ENCODE measurements around the gene ETS1. TPM values are rescaled to one million over a fixed set of nuclear protein-coding genes. Genes with fewer than 3 reads are reported as not detected.
A peak's percentile ranks its signal among the peaks of the same experiment; 100 is the strongest.

The ETS1 gene, protein sequence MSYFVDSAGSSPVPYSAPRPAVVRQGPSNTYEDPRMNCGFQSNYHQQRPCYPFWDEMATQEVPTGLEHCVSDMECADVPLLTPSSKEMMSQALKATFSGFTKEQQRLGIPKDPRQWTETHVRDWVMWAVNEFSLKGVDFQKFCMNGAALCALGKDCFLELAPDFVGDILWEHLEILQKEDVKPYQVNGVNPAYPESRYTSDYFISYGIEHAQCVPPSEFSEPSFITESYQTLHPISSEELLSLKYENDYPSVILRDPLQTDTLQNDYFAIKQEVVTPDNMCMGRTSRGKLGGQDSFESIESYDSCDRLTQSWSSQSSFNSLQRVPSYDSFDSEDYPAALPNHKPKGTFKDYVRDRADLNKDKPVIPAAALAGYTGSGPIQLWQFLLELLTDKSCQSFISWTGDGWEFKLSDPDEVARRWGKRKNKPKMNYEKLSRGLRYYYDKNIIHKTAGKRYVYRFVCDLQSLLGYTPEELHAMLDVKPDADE
- 10 to 100 TPM; 21.9 to 78.4 (median 31.3) TPM for total RNA-seq

DNA sequence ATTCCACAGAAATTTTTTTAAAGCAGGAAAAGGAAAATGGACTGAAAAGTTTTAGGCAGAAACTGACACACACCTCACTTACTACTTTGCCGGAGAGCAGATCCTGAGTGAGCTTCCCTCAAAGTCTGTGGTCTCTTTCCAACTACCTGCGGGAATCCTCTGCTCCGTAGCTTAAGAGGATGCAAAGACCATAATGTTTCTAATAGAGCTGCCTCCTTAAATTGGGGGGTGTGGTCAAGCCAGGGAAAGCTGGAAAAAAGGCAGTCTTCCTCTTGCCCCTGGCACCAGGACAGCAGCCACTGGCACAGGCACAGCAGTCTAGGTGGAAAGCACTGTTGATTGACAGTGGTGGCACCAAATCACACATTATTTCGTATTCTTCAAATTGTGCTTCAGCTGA is at the start of gene ETS1:
TSS of gene ETS1 (minus strand) at position 144 of the 400 bp plus-strand sequence. CDS start 14,428 bp downstream, outside the sequence.
- H3K27ac ChIP-seq, result no peak within 1 kb of the TSS
- no peaks in the 10 kb centered on the region for H3K27me3 ChIP-seq
- DNase-seq, result no peak
- no peak within 1 kb of the TSS for H3K4me3 ChIP-seq
- H3K4me1 ChIP-seq, result no peaks in the 10 kb centered on the region
- H3K9me3 ChIP-seq, result no peaks in the 10 kb centered on the region
- TF ChIP-seq POLR2A (IDR thresholded peaks at IDR 0.05), result no peak
- no peak for TF ChIP-seq CTCF (IDR thresholded peaks at IDR 0.05)
- H3K36me3 ChIP-seq, result no peaks in the 10 kb centered on the region

DNA sequence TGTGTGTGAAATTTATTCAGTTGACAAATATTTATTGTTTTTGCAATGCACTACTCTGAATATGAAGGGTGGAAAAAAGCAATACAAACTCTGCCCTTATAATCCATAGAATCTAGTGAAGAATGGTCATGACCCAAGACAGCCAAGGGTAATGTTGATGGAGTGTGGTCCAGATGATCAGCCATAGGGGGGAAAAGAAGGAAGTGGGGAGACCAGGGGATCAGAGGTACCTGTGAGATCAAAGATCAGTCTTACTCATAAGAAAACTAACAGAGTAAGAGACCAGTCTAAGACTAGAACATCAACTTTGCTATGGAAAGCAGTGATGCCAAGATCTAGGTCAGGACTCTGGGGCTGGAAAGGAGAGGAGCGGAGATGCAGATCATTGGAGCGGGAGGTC is 47.0 kb upstream of the ETS1 start:
- Histone ChIP-seq H3K4me3 (no peak overlapping the region), H3K4me1 (peaks cover 0 to 6% (median 4%) of the 10 kb centered on the region in 4 donors), H3K27ac (no peak overlapping the region), H3K36me3 (no peaks in the 10 kb centered on the region), H3K27me3 (no peaks in the 10 kb centered on the region), H3K9me3 (no peaks in the 10 kb centered on the region)
- no peak for DNase-seq
- TF ChIP-seq CTCF (IDR thresholded peaks at IDR 0.05), result no peak
- no peak for TF ChIP-seq POLR2A (IDR thresholded peaks at IDR 0.05)

DNA sequence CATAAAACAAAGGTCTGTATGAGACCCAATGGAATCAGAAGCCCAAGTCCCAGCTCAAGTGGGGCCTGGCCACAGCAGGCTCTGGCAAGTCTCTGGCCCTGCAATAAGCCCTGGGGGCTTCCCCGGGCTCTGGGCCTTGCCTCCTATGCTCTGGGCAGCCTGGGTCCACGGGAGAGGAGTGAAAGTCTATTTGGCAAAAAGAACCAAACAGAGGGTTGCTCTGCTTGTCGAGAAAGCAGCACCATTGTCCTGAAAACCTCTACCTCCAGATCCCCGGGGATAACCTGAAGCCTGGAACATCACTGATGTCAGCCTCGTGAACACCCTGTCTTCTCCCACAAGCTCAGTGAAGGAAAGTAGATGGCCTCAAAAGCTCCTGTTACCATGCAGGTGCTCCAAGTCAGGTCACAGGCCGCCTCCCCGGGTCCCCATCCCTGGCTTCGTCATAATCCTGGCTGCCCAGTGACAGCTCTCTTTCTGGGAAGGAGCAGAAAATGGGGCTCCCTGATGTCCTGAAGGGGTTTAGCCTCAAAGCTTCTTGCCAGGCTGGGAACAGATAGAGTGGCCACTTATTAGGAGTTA is 46.1 kb upstream of the ETS1 start:
- peaks cover 0 to 10% (median 5%) of the 10 kb centered on the region in 4 donors for H3K4me1 ChIP-seq
- TF ChIP-seq POLR2A (IDR thresholded peaks at IDR 0.05) (no peak), CTCF (IDR thresholded peaks at IDR 0.05) (no peak)

GRCh38 chr11:128632141-128632791 is 44.9 kb upstream of the ETS1 start:
- H3K4me1 ChIP-seq, result peaks cover 0 to 18% (median 6%) of the 10 kb centered on the region in 4 donors
- DNase-seq, result peak in 1 of 3 donors; percentile 76

More for the DNA sequence above, 46.1 kb upstream of the ETS1 start:
- Histone ChIP-seq H3K9me3 (no peaks in the 10 kb centered on the region), H3K27me3 (no peaks in the 10 kb centered on the region), H3K27ac (no peak overlapping the region), H3K36me3 (no peaks in the 10 kb centered on the region), H3K4me3 (no peak overlapping the region)
- DNase-seq, result no peak

More at GRCh38 chr11:128632141-128632791, 44.9 kb upstream of the ETS1 start:
- Histone ChIP-seq H3K27me3 (no peaks in the 10 kb centered on the region), H3K9me3 (no peaks in the 10 kb centered on the region), H3K4me3 (no peak overlapping the region), H3K36me3 (no peaks in the 10 kb centered on the region), H3K27ac (no peak overlapping the region)
- TF ChIP-seq CTCF (IDR thresholded peaks at IDR 0.05) (peak; percentile 45 to 73 (median 58)), POLR2A (IDR thresholded peaks at IDR 0.05) (no peak)

Measured in Peyer's patch (tissue), 4 donors.